Esophagus squamous epithelium (tissue), 4 donors: ENCODE data around the gene PTPRD.

ENCODE experiments used
- POLR2A ChIP-seq, 4 donors: fragments of 450-650 bp; IDR thresholded peaks; one replicate each; pipeline ENCODE4 v1.6.1; 2017; ENCODE audit warnings: antibody characterized with exemption in 4 of 4, mild to moderate bottlenecking in 4 of 4, moderate library complexity in 3 of 4
- TF ChIP-seq, protein P1 (sequence below), 6 experiments: fragments of 450-650 bp in 4 of 6; fragments of 200-600 bp in 2 of 6; sonication (generic) in 2 of 6; IDR thresholded peaks; one replicate each; pipeline ENCODE4 v1.5.1; 2016 to 2019; ENCODE audit warnings: antibody characterized with exemption in 6 of 6, mild to moderate bottlenecking in 4 of 6, moderate library complexity in 4 of 6

DNA sequence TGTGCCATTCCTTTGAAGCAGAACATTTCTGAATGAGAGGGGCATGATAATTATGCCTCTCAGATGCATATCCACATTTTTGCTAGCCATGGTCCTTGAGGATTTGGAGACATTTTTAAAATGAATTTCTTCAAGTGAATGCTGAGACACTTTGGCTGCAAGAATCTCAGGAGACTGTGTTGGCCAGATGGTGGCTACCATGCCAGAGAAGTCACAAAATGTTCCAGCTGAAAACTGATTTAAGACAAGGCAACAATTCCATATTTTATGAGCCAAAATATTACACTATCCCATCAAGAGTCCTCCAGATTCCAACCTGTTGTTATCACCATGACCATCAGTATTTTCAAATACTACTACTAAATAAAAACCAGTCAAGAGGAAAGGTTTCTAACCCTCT lies 1953.7 kb downstream of the PTPRD start:
- TF ChIP-seq, protein P1, sequence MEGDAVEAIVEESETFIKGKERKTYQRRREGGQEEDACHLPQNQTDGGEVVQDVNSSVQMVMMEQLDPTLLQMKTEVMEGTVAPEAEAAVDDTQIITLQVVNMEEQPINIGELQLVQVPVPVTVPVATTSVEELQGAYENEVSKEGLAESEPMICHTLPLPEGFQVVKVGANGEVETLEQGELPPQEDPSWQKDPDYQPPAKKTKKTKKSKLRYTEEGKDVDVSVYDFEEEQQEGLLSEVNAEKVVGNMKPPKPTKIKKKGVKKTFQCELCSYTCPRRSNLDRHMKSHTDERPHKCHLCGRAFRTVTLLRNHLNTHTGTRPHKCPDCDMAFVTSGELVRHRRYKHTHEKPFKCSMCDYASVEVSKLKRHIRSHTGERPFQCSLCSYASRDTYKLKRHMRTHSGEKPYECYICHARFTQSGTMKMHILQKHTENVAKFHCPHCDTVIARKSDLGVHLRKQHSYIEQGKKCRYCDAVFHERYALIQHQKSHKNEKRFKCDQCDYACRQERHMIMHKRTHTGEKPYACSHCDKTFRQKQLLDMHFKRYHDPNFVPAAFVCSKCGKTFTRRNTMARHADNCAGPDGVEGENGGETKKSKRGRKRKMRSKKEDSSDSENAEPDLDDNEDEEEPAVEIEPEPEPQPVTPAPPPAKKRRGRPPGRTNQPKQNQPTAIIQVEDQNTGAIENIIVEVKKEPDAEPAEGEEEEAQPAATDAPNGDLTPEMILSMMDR (IDR thresholded peaks at IDR 0.05): no peak
- no peak for TF ChIP-seq POLR2A (IDR thresholded peaks at IDR 0.05)
